Colon (tissue), 2 donors: ENCODE results near the gene MSI2.

ENCODE experiments used
- FAIRE-seq: peaks from 2 replicates; lab custom pipeline; 2012; peaks lifted over from hg19 to GRCh38; lab: Jason Lieb, UNC
- donor health status: control.
- donor health status: control.

Gene MSI2

DNA sequence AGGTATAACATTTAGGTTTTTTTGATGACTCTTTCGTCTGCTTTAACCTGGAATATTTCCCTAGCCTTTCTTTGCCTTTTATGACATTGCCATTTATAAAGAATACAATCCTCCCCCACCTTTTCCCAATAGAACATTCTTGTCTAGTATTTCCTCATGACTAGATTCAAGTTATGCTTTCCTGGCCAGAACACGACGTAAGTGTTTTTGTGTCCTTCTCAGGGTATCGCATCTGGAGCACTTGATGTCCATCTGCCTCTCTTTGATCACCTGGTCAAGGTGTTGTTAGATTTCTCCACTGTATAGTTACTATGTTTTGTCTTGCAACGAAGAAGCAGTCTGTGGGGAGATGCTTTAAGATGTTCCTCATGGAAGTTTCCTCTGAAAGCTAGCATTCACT, 87.4 kb downstream of the MSI2 start:
- no peak for FAIRE-seq

DNA sequence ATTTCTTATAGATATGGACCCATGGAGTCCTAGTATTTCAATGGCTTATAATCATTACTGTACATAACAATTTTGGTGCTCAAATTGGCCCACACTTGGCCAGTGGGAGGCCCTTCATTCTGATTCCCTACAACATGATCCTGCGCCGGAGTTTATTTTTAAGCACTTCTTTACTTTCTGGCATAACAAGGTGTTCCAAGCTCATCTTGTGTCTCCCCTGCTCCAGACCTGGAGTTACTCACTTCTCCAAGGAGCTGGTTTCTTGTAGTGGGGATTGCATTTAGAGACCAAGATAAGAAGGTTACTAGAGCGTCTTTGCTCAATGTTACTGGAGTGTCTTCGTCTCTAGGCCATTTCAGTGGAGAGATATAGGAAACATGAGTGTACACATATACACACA, 87.9 kb downstream of the MSI2 start:
- FAIRE-seq = no peak

DNA sequence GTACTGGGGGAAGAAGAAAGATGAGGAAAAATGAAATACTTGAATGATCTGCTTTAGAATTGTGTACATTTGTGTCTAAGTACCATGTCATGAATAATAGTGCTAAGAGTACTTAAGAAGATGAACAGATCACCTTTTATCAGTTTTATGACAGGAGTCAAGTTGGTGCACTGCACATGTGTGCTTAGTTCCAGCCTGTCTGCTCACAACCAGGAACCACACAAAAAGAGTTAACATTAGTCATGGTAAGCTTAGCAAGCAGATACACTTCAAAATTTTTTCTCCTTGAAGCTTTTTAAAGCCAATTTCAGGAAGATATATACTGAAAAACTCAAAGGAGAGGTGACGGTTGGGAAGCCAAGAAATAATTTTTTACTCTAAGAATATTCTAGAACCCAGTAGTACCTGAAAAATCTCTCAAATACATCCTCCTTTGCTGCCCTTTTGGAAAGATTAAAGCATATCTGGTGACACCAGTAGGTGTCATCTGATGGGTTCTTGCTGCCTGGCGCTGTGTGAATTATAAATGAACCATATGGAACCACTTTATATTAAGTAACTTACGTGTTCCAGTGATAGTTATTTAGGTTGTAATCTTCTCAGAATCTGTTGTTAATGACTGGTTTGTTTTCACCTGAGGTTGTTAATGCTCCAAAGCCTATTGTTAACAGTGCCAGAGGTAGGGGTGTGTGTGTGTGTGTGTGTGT, 93.4 kb downstream of the MSI2 start:
- no peak for FAIRE-seq

DNA sequence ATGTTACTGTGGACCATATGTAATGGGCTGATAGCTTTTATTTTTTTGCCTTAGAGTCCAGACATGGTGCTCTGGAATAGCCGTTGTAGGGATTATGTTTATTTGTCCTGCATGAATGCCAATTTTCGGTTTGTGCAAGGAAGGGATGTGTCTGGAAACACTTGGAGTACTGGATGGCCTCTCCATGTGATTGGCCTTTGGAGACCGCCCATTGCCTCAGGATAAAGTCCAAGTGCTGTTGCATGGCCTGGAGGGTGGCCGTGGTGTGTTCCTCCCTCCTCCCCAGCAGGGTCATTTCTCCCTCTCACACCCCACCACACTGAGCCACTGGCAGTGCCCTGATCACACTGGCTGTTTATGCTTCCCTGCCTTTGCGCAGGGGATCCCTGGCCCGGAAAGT, 93.9 kb downstream of the MSI2 start:
- no peak for FAIRE-seq

DNA sequence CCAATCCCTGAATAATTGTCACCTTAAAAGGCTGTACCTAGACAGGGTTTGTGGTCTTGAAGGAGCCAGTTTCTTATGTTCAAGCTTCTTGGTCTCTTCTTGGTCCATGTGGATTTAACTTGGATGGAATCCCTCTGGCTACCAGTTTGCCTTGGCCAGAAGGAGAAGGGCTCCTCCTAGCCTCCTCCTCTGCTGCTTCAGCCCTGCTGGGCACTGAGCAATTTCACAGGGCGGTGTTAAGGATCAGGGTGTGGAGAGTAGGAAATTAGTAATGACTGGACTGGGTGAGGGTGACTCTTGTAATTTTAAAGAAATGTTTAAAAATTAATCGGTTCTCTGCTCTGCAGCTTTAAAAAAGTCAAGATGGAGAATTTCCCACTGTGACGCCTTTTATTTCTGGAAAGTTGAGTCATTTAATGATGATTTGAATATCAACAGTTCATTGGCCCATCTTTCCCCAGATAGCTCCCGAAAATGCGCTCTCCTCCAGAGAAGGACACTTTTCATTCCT, 96.4 kb downstream of the MSI2 start:
- FAIRE-seq = no peak

DNA sequence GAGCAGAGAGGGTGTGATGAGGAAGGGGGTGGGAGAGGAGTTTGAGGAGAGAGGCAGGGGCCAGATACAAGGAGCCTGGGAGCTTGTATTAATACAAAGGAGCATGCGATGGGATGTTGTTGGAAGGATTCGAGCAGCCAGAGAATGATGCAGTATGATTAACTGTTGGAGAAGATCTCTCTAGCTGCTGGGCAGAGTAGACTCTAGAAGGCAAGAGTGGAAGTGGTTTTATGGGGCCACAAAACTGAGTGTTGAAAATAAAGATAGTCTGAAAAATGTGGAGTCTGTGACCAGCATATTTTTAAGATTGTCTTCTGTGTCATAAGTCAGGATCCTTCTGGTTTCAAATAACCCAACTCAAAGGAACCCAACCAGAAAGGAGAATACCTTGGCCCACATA, 98.3 kb downstream of the MSI2 start:
- no peak for FAIRE-seq

DNA sequence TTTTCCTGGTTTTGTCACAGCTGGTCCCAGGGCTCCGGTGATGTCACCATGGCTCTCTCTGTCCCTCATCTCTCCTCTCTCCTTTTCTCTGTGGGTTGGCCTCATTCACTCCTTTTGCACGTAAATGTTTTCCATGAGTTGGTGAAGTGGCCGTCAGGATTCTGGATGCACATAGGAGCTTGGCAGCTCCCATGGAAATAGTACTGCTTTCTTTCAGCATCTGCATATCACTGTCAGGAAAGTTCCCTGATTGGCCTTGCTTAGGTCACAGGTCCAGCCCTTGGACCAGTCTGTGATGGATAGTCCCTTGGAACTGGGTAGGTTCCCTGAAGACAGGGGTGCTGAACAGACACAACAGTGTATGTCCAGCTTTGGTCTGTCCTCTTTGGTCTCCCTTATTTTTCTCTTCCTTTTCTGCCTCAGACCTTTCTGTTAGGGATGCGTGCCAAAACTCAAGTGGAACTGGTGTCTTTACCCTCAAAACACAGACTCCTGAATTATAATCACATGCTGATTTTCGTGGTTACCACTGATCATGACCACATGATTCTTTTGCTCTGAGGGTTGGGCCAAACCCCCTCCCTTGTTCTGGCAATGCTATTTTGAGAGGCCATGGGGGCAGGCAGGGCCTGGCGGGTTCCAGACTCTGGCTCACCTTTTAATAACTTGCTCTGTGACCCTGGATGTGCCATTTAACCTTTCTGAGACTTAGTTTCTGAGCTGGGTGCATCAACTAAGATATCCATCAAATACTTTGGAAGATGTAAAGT, 99.0 kb downstream of the MSI2 start:
- FAIRE-seq = no peak

DNA sequence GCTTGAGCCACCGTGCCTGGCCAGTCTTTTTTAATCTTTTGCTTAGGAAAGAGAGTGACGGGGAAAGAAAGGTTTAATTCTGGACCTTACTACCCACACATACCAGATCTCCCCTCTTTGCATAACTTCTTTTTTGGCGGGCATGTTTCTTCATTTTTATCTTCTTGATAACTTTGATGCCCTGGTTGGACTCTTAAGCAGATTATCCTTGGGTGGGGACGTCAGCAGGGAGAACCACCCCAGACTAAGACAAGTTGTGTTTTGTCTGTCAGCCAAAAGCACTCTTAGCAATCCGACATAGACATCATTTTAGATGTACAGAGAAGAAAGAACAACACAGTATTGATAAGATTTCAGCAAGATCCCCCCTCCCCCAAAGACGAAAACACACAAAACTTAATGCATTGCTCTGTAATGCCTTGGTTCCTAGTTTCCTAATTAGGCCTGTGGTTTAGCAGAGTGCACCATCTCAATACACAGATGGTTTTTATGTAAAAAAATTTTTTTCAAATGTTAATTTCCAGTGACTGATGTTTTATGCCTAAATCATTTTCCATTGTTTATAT, 99.9 kb downstream of the MSI2 start:
- no peak for FAIRE-seq

DNA sequence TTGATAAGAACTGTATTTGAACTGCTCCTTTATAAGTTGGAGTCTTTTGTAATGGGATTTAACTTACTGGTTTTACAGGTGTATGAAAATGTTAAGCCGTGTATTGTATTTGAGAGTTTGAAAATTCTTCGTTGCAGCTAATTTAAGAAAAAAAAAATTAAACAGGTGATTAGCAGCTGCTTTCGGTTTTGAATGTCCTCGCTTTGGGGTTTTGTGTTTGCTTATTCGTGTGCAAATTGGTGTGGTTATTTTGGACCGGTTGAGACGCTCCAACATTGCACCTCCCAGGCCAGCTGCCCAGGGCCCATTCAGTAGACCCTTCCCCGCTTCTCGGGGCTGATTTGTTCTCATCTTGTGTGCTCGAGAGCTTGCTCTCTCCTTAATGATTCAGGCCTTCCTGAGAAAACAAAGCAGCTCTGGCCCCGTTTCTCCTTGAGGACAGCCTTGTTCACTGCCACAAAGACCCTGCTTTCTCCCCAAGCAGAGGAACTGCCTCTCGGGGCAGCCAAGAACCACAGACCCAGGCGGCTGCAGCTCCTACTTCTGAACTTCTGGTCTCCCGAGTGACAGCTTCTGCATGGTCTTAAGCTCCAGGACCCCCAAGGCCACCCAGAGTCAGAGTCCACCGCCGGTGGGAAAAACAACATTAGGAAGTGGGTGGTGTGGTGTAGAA, 100.5 kb downstream of the MSI2 start:
- FAIRE-seq = no peak

DNA sequence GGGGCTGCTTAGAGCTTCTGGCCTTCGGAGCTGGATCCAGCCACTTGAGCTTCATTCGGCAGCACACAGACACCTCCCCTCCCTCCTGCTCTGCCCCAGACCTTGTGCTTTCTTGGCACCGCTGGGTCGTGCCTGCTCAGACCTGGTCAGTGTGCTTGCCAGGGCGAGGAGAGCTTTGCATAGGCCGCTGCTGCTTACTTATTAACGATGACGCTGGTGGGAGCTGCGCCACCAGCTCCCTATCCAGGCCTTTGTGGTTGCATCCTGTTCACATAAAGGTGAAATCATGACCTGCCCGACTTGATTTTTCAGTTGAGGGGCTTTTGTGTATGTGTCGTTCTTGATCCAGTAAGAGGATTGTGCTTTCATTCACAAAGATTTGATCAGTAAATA, 101.1 kb downstream of the MSI2 start:
- FAIRE-seq = no peak

DNA sequence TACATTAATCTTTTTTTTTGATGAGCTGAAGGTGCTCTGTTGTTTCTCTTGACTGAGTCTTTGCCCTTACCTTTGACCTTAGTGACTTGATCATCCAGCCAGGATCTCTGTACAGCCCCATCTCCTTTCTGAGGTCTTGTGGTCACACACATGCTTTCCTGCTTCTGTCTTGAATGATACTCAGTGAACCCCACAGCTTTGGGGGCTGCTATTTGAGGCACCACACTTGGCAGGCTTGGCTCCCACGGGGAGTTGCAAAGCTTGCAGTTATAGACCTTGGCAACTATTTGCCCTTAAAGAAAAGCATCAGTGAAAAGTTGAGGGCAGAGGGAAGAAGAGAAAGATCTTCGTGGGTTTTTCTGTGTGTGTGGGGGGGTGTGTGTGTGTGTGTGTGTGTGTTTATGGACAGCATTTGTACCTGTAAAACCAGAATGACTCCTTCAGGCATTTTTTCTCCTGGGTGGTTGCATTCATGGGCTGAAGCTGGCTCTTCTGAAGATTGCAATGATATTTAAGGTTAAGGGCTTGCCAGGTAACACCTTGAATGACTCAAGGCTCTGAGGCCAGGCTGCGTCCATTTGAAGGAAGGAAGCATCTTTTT, 101.6 kb downstream of the MSI2 start:
- FAIRE-seq = no peak

DNA sequence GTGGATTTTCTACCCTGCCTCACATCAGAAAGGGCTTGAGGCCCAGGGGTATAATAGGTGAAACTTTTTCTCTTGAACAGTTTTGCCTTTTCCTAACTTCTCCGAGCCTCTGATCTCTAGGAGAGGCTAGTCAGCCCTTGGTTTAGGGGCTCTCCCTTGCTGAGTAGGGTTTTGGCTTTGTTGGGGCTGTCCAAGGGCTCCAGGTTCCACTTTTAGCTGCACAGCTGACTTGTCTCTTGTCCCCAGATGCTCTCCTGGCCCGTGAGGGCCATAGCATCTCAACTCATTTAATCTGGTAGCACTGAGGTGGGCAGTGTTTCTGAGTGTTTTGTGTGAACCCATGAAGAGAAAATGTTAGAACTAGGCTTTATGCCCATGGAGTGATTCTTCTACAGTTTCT, 103.9 kb downstream of the MSI2 start:
- no peak for FAIRE-seq

DNA sequence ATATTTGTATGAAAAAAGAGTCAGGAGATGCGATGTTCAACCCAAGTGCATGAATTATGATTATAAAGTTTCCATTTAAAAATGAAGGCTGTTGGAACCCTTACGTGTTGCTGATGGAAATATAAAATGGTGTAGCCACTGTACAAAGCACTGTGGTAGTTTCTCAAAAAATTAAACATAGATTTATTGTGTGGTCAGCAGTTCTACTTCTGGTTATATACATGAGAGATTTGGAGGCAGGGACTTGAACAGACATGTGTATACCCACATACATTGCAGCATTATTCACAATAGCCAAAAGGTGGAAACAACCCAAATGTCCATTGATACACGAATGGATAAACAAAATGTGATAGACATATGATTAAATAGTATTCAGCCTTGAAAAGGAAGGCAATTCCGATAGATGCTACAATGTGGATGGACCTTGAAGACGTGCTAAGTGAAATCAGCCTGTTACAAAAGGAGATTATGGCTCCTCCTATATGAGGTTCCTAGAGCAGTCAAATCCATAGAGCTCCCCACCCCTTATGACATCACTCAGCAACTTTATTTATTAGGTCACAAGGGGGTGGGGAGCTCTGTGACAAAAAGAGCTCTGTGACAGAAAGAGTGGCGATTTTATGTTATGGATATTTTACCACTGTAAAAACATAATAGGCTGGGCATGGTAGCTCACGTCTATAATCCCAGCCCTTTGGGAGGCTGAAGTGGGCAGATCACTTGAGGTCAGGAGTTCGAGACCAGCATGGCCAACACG, 106.7 kb downstream of the MSI2 start:
- FAIRE-seq = no peak

DNA sequence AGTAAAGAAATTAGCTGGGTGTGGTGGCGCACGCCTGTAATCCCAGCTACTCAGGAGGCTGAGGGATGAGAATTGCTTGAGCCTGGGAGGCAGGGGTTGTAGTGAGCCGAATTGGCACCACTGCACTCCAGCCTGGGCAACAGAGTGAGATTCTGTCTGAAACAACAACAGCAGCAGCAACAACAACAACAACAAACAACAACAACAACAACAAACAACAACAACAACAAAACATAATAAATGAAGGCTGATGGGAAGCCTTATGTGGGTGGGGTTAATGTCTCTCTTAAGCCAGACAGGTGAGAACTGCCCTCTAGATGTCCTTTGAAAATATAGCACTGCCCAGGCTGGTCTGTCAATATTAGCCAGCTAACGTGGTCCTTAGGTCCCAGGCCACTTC, 107.3 kb downstream of the MSI2 start:
- no peak for FAIRE-seq

DNA sequence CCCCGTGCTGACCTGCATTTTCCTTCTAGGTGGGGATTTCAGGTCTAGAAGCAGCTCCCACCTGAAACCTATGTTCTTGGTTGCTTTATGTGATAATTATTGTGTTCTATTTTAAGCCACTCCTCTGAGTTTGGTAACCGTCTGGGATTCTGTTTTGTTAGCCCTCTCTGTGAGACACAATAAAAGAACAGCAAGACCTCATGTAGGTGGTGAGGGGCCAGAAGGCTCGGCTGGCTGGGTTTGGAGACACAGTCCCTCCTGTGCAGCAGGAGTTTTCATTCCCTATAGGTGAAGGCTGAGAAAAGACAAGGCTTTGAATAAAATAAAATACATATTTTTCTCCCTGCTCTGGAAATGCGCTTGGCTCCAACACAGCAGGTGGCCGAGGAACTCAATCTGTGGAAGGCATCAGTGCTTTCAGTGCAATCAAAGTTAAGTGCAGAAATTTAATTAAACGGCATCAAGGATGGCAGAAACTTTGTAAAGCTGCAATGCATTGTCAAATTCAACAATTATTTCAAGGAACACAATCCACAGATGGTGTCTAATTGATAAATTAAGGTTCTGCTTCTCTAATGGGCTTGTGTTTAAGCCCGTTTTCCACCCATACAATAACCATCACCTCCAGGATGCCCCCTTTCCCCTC, 107.8 kb downstream of the MSI2 start:
- no peak for FAIRE-seq

DNA sequence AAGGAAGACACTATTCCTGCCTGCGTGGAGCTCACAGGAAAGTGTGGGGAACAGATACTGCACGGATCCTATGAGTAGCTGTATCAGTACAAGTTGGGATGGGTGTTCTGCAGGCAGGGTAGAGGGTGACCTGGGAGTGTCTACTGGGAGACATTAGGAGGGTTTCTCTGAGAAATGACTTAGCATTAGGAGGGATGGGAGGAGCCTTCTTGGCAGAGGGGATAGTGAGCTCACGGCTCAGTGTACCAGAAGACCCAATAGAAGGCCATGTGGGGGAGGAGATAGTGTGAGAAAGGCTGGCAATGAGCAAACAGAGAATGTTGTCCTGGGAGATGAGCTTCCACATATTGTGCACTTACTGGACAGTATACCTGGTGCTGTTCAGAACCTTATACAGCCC, 109.1 kb downstream of the MSI2 start:
- FAIRE-seq = no peak

DNA sequence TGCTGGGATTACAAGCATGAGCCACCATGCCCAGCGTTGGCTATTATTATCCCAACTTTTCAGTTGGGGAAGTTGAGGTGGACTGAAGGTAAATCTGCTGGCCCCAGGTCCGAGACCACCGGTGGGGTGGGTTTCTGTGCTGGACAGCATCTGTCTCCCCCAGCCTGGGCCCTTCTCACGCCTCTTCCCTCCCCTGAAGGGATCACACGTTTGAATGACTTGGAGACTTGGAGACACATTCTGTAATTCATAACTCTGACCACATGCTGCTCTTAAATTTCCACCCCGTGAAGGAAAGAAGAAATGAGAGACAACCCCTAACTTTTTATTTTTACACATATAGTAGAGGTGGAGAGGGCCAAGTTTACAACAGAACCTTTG, 109.8 kb downstream of the MSI2 start:
- FAIRE-seq = no peak

DNA sequence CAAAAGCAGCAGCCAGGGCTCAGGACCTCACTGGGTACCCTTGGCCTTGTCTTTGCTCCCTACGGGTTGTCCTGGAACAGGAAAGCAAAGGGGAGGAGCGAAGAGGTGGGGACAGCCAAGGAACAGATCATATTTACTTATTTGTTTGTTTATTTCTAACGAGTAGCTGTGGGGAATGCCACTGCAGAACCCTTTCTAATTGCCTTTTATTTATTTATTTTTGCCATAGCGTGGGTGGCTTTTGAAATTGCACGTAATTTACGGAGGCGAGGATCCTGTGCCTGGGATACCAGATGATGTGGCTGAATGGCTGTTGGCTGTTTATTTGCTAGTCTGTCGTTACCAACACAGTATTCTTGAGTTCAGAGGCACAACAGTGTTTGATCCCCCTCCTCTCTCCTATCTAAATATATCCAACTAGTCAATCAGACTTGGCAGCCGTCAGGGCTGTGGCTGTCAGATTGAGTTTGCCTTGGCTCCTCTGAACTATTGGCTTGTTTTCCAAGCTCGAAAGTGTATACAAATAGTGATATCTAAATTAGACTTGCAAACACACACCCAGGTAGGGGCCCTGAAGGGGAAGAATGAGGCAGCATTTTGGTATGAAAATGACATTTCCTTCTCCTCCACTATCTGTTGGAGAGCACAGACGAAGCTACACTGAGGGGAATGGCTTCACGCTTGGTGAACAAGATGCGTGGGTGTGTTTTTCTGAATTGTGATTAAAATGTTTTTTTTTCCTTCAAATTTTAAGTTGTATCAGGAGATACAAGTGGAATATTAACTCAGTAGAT, 110.4 kb downstream of the MSI2 start:
- FAIRE-seq = no peak

DNA sequence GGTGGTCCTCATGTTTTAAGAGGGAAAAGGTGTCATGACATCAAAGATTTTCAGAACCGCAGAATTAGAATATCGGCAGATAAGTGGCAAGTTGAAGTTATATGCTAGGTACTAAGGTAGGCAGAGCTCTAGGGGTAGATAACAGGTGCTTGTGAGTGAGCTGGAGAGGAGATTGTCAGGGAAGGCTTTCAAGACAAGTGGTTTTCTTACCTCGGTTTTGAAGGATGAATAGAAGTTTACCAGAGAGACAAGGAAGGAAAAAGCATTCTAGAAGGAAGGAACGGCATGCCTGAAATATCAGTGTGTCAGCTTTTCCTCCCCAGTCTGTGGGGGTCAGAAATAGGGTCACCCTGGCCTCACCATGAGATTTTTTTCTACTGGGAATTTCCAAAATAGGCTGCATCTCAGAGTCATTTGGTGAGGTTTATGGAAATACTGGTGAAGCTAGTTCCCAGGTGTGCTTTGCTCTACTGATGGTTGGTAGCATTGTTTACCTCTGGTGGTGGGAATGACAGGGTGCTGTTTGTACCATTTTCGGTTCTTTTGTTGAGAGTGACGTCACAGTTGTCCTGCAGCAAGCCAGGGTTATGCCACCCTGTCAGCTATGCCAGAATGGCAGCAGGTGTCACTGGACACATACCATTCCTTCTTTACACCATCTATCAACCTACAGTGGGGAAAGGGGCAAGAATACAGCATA, 112.5 kb downstream of the MSI2 start:
- no peak for FAIRE-seq

DNA sequence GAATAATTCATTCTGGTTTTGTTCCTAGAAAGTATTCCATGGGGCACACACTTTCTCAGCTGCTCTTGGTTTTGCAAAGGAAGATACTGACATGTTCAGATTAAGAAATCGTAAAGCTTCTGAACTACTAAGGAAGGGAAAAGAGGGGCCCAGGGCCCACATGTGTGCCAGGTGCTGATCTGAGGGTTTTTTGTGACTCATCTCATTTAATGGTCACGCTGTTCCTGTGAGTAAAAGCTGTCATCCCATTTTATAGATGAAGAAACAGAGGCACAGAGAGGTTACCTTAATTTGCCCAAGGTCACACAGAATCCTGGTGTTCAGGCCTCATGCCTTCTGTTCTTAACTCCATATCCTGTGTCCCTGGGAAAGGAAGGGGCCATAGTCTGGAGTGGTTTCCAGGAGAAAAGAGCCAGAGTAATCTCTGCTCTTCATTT, 113.2 kb downstream of the MSI2 start:
- no peak for FAIRE-seq
